ENCODE measurements around the gene PHTF2.

PHTF2 gene

GRCh38 chr7:77788327-77788902 lies 10.2 kb upstream of the PHTF2 start:
- DNase-seq (ENCODE audit: low read depth, low spot score) = no peak
- no peak overlapping the region for H3K4me3 ChIP-seq (ENCODE audit: low read length)

GRCh38 chr7:77791336-77791735 lies 7.2 kb upstream of the PHTF2 start:
- DNase-seq (ENCODE audit: low read depth, low spot score) = no peak
- no peak overlapping the region for H3K4me3 ChIP-seq (ENCODE audit: low read length)

- H3K4me3 ChIP-seq (ENCODE audit: low read length) = no peak overlapping the region
- DNase-seq (ENCODE audit: low read depth, low spot score) = no peak
Measured at GRCh38 chr7:77791956-77792355, 6.6 kb upstream of the PHTF2 start.

GRCh38 chr7:77794000-77794399 lies 4.6 kb upstream of the PHTF2 start:
- DNase-seq (ENCODE audit: low read depth, low spot score) = no peak
- no peak overlapping the region for H3K4me3 ChIP-seq (ENCODE audit: low read length)

GRCh38 chr7:77796109-77796508 lies 2.5 kb upstream of the PHTF2 start:
- DNase-seq (ENCODE audit: low read depth, low spot score) = no peak
- H3K4me3 ChIP-seq (ENCODE audit: low read length) = no peak overlapping the region

- DNase-seq (ENCODE audit: low read depth, low spot score) = no peak
- peak overlapping the region; percentile 91 for H3K4me3 ChIP-seq (ENCODE audit: low read length)
Measured at GRCh38 chr7:77796960-77797359, 1.6 kb upstream of the PHTF2 start.

GRCh38 chr7:77797734-77798393 lies 709 bp upstream of the PHTF2 start:
- no peak for DNase-seq (ENCODE audit: low read depth, low spot score)
- peak overlapping the region; percentile 91 for H3K4me3 ChIP-seq (ENCODE audit: low read length)

- peak overlapping the region; percentile 91 for H3K4me3 ChIP-seq (ENCODE audit: low read length)
- DNase-seq (ENCODE audit: low read depth, low spot score) = peak; percentile 31
Measured at GRCh38 chr7:77799078-77799964, 748 bp downstream of the PHTF2 start.

- H3K4me3 ChIP-seq (ENCODE audit: low read length) = peak overlapping the region; percentile 91; the same call in 1 of the 2 replicates
- DNase-seq (ENCODE audit: low read depth, low spot score) = no peak
Measured at GRCh38 chr7:77800158-77800557, 1.6 kb downstream of the PHTF2 start.

- no peak overlapping the region for H3K4me3 ChIP-seq (ENCODE audit: low read length)
Measured at GRCh38 chr7:77800730-77801129, 2.2 kb downstream of the PHTF2 start.

GRCh38 chr7:77802557-77803405 lies 4.2 kb downstream of the PHTF2 start:
- no peak overlapping the region for H3K4me3 ChIP-seq (ENCODE audit: low read length)
- DNase-seq (ENCODE audit: low read depth, low spot score) = peak; percentile 35

More at GRCh38 chr7:77800730-77801129, 2.2 kb downstream of the PHTF2 start:
- DNase-seq (ENCODE audit: low read depth, low spot score) = no peak

GRCh38 chr7:77806425-77806824 lies 7.9 kb downstream of the PHTF2 start:
- H3K4me3 ChIP-seq (ENCODE audit: low read length) = no peak overlapping the region
- DNase-seq (ENCODE audit: low read depth, low spot score) = no peak

GRCh38 chr7:77808517-77808916 lies 9.9 kb downstream of the PHTF2 start:
- DNase-seq (ENCODE audit: low read depth, low spot score) = no peak
- H3K4me3 ChIP-seq (ENCODE audit: low read length) = no peak overlapping the region

GRCh38 chr7:77811516-77812289 lies 13.1 kb downstream of the PHTF2 start:
- H3K4me3 ChIP-seq (ENCODE audit: low read length) = no peak overlapping the region
- DNase-seq (ENCODE audit: low read depth, low spot score) = no peak

GRCh38 chr7:77812290-77812685 lies 13.7 kb downstream of the PHTF2 start:
- DNase-seq (ENCODE audit: low read depth, low spot score) = no peak
- no peak overlapping the region for H3K4me3 ChIP-seq (ENCODE audit: low read length)

- no peak for DNase-seq (ENCODE audit: low read depth, low spot score)
- no peak overlapping the region for H3K4me3 ChIP-seq (ENCODE audit: low read length)
Measured at GRCh38 chr7:77813180-77813579, 14.6 kb downstream of the PHTF2 start.

GRCh38 chr7:77819021-77819420 lies 20.4 kb downstream of the PHTF2 start:
- DNase-seq (ENCODE audit: low read depth, low spot score) = no peak
- no peak overlapping the region for H3K4me3 ChIP-seq (ENCODE audit: low read length)

- no peak for DNase-seq (ENCODE audit: low read depth, low spot score)
- H3K4me3 ChIP-seq (ENCODE audit: low read length) = no peak overlapping the region
Measured at GRCh38 chr7:77820967-77821366, 22.4 kb downstream of the PHTF2 start.

- DNase-seq (ENCODE audit: low read depth, low spot score) = no peak
Measured at GRCh38 chr7:77822269-77822668, 23.7 kb downstream of the PHTF2 start.

More at GRCh38 chr7:77822269-77822668, 23.7 kb downstream of the PHTF2 start:
- no peak overlapping the region for H3K4me3 ChIP-seq (ENCODE audit: low read length)

Data from Jurkat, Clone E6-1 (cell line).